Measurements from ENCODE around the gene GNA12.
A peak's percentile ranks its signal among the peaks of the same experiment; 100 is the strongest.

GNA12 gene

DNA sequence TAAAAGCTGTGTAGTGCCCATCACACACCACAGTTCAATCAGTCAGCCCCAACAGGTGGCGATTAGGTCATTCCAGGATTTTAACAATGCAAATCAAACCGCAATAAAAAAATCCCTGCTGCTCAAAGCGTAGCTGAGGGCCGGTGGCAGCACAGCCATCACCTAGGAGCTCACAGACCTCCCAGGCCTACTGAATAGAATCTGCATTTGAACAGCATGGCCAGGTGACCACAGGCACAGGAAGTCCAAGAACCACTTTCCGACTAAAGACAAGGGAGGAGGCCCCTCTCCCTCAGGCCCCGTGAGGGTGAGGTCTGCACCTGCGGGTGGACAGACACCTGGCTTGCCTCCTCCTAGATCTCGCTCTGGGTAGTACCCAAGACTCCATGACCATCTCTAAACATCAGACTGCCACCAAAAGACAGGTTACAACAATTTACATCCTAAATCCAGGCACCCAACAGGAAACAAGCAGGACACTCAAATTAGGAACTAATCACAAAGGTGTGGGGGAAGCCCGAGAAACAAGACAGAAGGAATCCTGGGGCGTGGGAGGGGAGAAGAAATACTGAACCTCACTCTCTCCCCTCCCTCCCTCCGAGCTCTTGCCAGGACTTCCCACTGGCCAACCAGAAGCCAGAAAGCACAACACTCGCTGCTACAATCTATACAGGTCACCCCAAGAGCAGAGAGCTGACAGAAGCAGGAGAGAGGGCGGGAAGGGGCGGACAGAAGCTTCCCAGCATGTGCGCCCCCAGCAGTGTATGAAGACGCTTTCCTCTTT lies 19.2 kb downstream of the GNA12 start:
- Histone ChIP-seq H3K4me1 (ENCODE audit: insufficient read depth, poor library complexity, severe bottlenecking) (peaks cover 34% of the 10 kb centered on the region), H3K36me3 (ENCODE audit: low read depth) (peaks cover 14% of the 10 kb centered on the region), H3K27ac (ENCODE audit: poor library complexity, severe bottlenecking) (no peak overlapping the region), H3K4me3 (ENCODE audit: severe bottlenecking) (no peak overlapping the region), H3K27me3 (ENCODE audit: insufficient read depth, poor library complexity, severe bottlenecking) (no peaks in the 10 kb centered on the region), H3K9me3 (ENCODE audit: severe bottlenecking) (no peaks in the 10 kb centered on the region)
- no peak for DNase-seq (ENCODE audit: low spot score)
- ATAC-seq (ENCODE audit: low read depth): no peak
- TF ChIP-seq, protein P1, sequence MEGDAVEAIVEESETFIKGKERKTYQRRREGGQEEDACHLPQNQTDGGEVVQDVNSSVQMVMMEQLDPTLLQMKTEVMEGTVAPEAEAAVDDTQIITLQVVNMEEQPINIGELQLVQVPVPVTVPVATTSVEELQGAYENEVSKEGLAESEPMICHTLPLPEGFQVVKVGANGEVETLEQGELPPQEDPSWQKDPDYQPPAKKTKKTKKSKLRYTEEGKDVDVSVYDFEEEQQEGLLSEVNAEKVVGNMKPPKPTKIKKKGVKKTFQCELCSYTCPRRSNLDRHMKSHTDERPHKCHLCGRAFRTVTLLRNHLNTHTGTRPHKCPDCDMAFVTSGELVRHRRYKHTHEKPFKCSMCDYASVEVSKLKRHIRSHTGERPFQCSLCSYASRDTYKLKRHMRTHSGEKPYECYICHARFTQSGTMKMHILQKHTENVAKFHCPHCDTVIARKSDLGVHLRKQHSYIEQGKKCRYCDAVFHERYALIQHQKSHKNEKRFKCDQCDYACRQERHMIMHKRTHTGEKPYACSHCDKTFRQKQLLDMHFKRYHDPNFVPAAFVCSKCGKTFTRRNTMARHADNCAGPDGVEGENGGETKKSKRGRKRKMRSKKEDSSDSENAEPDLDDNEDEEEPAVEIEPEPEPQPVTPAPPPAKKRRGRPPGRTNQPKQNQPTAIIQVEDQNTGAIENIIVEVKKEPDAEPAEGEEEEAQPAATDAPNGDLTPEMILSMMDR (IDR thresholded peaks at IDR 0.05; ENCODE audit: poor library complexity, severe bottlenecking): no peak

- peak overlapping the region; percentile 99 for H3K27ac ChIP-seq (ENCODE audit: poor library complexity, severe bottlenecking)
- H3K27me3 ChIP-seq (ENCODE audit: insufficient read depth, poor library complexity, severe bottlenecking): no peaks in the 10 kb centered on the region
- no peak for DNase-seq (ENCODE audit: low spot score)
- ATAC-seq (ENCODE audit: low read depth): no peak
- TF ChIP-seq, protein P1 (IDR thresholded peaks at IDR 0.05; ENCODE audit: poor library complexity, severe bottlenecking): no peak
- H3K36me3 ChIP-seq (ENCODE audit: low read depth): peaks cover 13% of the 10 kb centered on the region
- H3K4me1 ChIP-seq (ENCODE audit: insufficient read depth, poor library complexity, severe bottlenecking): peaks cover 42% of the 10 kb centered on the region
- H3K9me3 ChIP-seq (ENCODE audit: severe bottlenecking): no peaks in the 10 kb centered on the region
- no peak overlapping the region for H3K4me3 ChIP-seq (ENCODE audit: severe bottlenecking)
These were observed 20.0 kb downstream of the GNA12 start for GRCh38 chr7:2824026-2824677.

- Histone ChIP-seq H3K27me3 (ENCODE audit: insufficient read depth, poor library complexity, severe bottlenecking) (no peaks in the 10 kb centered on the region), H3K4me1 (ENCODE audit: insufficient read depth, poor library complexity, severe bottlenecking) (peaks cover 44% of the 10 kb centered on the region), H3K36me3 (ENCODE audit: low read depth) (peaks cover 12% of the 10 kb centered on the region), H3K4me3 (ENCODE audit: severe bottlenecking) (no peak overlapping the region), H3K9me3 (ENCODE audit: severe bottlenecking) (no peaks in the 10 kb centered on the region), H3K27ac (ENCODE audit: poor library complexity, severe bottlenecking) (peak overlapping the region; percentile 99)
- TF ChIP-seq, protein P1 (IDR thresholded peaks at IDR 0.05; ENCODE audit: poor library complexity, severe bottlenecking): no peak
- DNase-seq (ENCODE audit: low spot score) (no peak), ATAC-seq (ENCODE audit: low read depth) (no peak)
These were observed 21.0 kb downstream of the GNA12 start for GRCh38 chr7:2823130-2823529.

DNA sequence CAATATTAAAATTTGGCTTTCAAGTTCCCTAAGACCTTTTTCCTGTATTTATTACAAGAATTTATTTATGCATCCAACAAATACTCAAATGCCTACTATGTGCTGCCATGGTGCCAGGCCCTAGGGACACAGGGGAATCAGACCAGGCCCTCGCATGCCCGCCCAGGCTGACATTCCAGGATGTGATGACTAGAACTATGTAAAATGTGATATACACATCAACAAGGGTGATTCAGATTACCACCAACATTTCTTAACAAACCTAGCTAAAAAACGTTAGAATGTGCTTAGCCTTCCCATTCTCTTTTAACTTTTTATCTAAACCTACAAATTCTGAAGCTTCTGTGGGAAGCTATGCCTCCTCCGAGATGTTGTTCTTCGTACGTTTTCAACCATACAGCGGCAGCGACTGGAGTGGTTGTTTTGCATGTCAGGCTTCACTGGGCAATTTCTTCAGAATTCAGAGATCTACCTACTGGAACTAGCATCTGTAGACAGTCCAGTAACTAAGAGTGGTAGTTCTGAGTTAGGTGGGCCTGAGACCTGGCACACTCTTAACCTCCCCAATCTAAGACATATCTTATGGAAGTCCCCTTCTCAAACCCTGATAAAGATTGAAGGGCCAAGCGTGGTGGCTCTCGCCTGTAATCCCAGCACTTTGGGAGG lies 22.1 kb downstream of the GNA12 start:
- Histone ChIP-seq H3K9me3 (ENCODE audit: severe bottlenecking) (no peaks in the 10 kb centered on the region), H3K27ac (ENCODE audit: poor library complexity, severe bottlenecking) (peak overlapping the region; percentile 99), H3K27me3 (ENCODE audit: insufficient read depth, poor library complexity, severe bottlenecking) (no peaks in the 10 kb centered on the region), H3K4me1 (ENCODE audit: insufficient read depth, poor library complexity, severe bottlenecking) (peaks cover 44% of the 10 kb centered on the region), H3K36me3 (ENCODE audit: low read depth) (peaks cover 5% of the 10 kb centered on the region; the same call in 1 of the 2 replicates), H3K4me3 (ENCODE audit: severe bottlenecking) (no peak overlapping the region)
- ATAC-seq (ENCODE audit: low read depth) (peak; percentile 79), DNase-seq (ENCODE audit: low spot score) (peak; percentile 82)
- TF ChIP-seq, protein P1 (IDR thresholded peaks at IDR 0.05; ENCODE audit: poor library complexity, severe bottlenecking): no peak

Data from RWPE2 (cell line).